Measurements from ENCODE around the gene LARP4B.
A peak's percentile ranks its signal among the peaks of the same experiment; 100 is the strongest.

Gene LARP4B

GRCh38 chr10:929960-930624 is 1.4 kb downstream of the LARP4B start:
- peaks cover 11% of the 10 kb centered on the region for H3K4me1 ChIP-seq (ENCODE audit: low read length)
- H4K20me1 ChIP-seq (ENCODE audit: insufficient read depth, low read length): peaks cover 52% of the 10 kb centered on the region
- peak overlapping the region; percentile 94 for H3K4me3 ChIP-seq (ENCODE audit: low read length)

DNA sequence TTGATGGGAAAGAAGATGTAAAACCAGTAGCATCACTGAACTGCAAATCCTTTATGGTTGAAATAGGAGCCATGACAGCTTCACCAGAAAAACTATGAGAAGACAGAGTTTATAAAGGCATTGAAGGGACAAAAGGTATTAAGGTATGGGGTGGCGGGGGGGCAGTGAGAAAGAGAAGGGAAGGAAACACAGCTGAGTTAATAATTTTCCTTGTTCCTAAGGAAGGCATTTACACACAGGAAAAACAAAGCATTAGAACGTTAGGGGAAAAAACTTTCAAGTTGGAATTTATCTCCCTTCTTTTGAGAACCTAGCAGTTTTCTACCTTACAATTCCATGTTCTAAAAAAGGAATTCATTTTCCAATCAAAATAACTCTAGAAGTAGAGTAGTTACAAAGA is 4.4 kb downstream of the LARP4B start:
- Histone ChIP-seq H3K36me3 (replicated peaks; ENCODE audit: insufficient read depth, low read length) (peaks cover 4% of the 10 kb centered on the region; the same call in 1 of the 2 replicates), H3K27ac (ENCODE audit: low read length) (no peak overlapping the region), H3K4me3 (ENCODE audit: low read length) (no peak overlapping the region), H2AFZ (ENCODE audit: low read length) (no peak overlapping the region), H3K4me2 (ENCODE audit: low read depth, low read length) (no peak overlapping the region), H3K9ac (ENCODE audit: low read length) (no peak overlapping the region), H3K9me3 (replicated peaks; ENCODE audit: insufficient read depth, low read length) (no peaks in the 10 kb centered on the region), H3K27me3 (replicated peaks; ENCODE audit: insufficient read depth, low read length) (no peaks in the 10 kb centered on the region), H3K79me2 (ENCODE audit: low read length) (peaks cover 89% of the 10 kb centered on the region), H3K4me1 (ENCODE audit: low read length) (peaks cover 11% of the 10 kb centered on the region), H4K20me1 (ENCODE audit: insufficient read depth, low read length) (peaks cover 80% of the 10 kb centered on the region), H3K9me2 (replicated peaks; ENCODE audit: insufficient read depth, low read length) (no peaks in the 10 kb centered on the region), H3F3A (ENCODE audit: insufficient read depth, low read length) (peaks cover 12% of the 10 kb centered on the region)
- DNase-seq: no peak
- no peak for TF ChIP-seq CTCF (IDR thresholded peaks at IDR 0.05; ENCODE audit: low read length)
- TF ChIP-seq EZH2 (optimal IDR thresholded peaks at IDR 0.05; ENCODE audit: low read depth, low read length): no peak
- no peak for TF ChIP-seq EZH2phosphoT487 (IDR thresholded peaks at IDR 0.05; ENCODE audit: low read length)

More at GRCh38 chr10:929960-930624, 1.4 kb downstream of the LARP4B start:
- H3K79me2 ChIP-seq (ENCODE audit: low read length): peaks cover 59% of the 10 kb centered on the region
- no peaks in the 10 kb centered on the region for H3K9me2 ChIP-seq (replicated peaks; ENCODE audit: insufficient read depth, low read length)
- peak overlapping the region; percentile 88 for H3K4me2 ChIP-seq (ENCODE audit: low read depth, low read length)
- peaks cover 4% of the 10 kb centered on the region; the same call in 1 of the 2 replicates for H3K36me3 ChIP-seq (replicated peaks; ENCODE audit: insufficient read depth, low read length)
- no peaks in the 10 kb centered on the region for H3K9me3 ChIP-seq (replicated peaks; ENCODE audit: insufficient read depth, low read length)
- peaks cover 15% of the 10 kb centered on the region for H3F3A ChIP-seq (ENCODE audit: insufficient read depth, low read length)
- H3K9ac ChIP-seq (ENCODE audit: low read length): peak overlapping the region; percentile 91
- peak; percentile 69 for DNase-seq
- peak overlapping the region; percentile 91 for H3K27ac ChIP-seq (ENCODE audit: low read length)
- no peak for TF ChIP-seq EZH2phosphoT487 (IDR thresholded peaks at IDR 0.05; ENCODE audit: low read length)
- TF ChIP-seq CTCF (IDR thresholded peaks at IDR 0.05; ENCODE audit: low read length): no peak
- TF ChIP-seq EZH2 (optimal IDR thresholded peaks at IDR 0.05; ENCODE audit: low read depth, low read length): no peak
- H2AFZ ChIP-seq (ENCODE audit: low read length): no peak overlapping the region
- H3K27me3 ChIP-seq (replicated peaks; ENCODE audit: insufficient read depth, low read length): no peaks in the 10 kb centered on the region

- Histone ChIP-seq H3K9me2 (replicated peaks; ENCODE audit: insufficient read depth, low read length) (no peaks in the 10 kb centered on the region), H3K4me3 (ENCODE audit: low read length) (no peak overlapping the region), H3K27ac (ENCODE audit: low read length) (no peak overlapping the region), H3K36me3 (replicated peaks; ENCODE audit: insufficient read depth, low read length) (peaks cover 4% of the 10 kb centered on the region; the same call in 1 of the 2 replicates), H3K4me1 (ENCODE audit: low read length) (peaks cover 11% of the 10 kb centered on the region), H3K27me3 (replicated peaks; ENCODE audit: insufficient read depth, low read length) (no peaks in the 10 kb centered on the region), H3F3A (ENCODE audit: insufficient read depth, low read length) (peaks cover 12% of the 10 kb centered on the region), H3K9me3 (replicated peaks; ENCODE audit: insufficient read depth, low read length) (no peaks in the 10 kb centered on the region), H3K79me2 (ENCODE audit: low read length) (peaks cover 98% of the 10 kb centered on the region), H3K9ac (ENCODE audit: low read length) (no peak overlapping the region), H3K4me2 (ENCODE audit: low read depth, low read length) (no peak overlapping the region), H2AFZ (ENCODE audit: low read length) (no peak overlapping the region), H4K20me1 (ENCODE audit: insufficient read depth, low read length) (peaks cover 89% of the 10 kb centered on the region)
- TF ChIP-seq CTCF (IDR thresholded peaks at IDR 0.05; ENCODE audit: low read length) (no peak), EZH2phosphoT487 (IDR thresholded peaks at IDR 0.05; ENCODE audit: low read length) (no peak), EZH2 (optimal IDR thresholded peaks at IDR 0.05; ENCODE audit: low read depth, low read length) (no peak)
- no peak for DNase-seq
Observed at GRCh38 chr10:926075-926698, 5.3 kb downstream of the LARP4B start.

Measured in MM.1S (cell line).